Mesenchymal stem cell (in vitro differentiated cells and primary cell): Measurements from ENCODE around the gene HDAC11.

ENCODE experiments used
- DNase-seq: peaks from one replicate; pipeline ENCODE4 v3.0.0-alpha.2; 2013
- H2AFZ ChIP-seq: one replicate; pipeline ENCODE4 v1.6.1; 2013; ENCODE audit warnings: low read depth, mild to moderate bottlenecking, control low read depth, inconsistent platforms, low read length, moderate library complexity
- H2AK5ac ChIP-seq: 2 replicates; pipeline ENCODE4 v1.6.1; 2013; ENCODE audit warnings: low read length, moderate library complexity, mild to moderate bottlenecking, inconsistent platforms; ENCODE audit not compliant: severe bottlenecking
- H2BK120ac ChIP-seq: one replicate; pipeline ENCODE4 v1.6.1; 2013; ENCODE audit warnings: low read depth, mild to moderate bottlenecking, inconsistent platforms, low read length, moderate library complexity
- H2BK12ac ChIP-seq, 2 experiments: one replicate each; pipeline ENCODE4 v1.6.1; 2013; ENCODE audit warnings: inconsistent platforms in 2 of 2, low read length in 2 of 2, mild to moderate bottlenecking in 2 of 2, moderate library complexity in 2 of 2, control low read depth in 1 of 2
- H2BK15ac ChIP-seq: one replicate; pipeline ENCODE4 v1.6.1; 2013; ENCODE audit warnings: mild to moderate bottlenecking, low read depth, inconsistent platforms; ENCODE audit not compliant: poor library complexity, severe bottlenecking
- H2BK5ac ChIP-seq: 2 replicates; pipeline ENCODE4 v1.6.1; 2013; ENCODE audit warnings: low read depth, mild to moderate bottlenecking, low read length, control low read depth, inconsistent platforms; ENCODE audit not compliant: poor library complexity, severe bottlenecking
- H3K14ac ChIP-seq, 2 experiments: one replicate each; pipeline ENCODE4 v1.6.1; 2013; ENCODE audit warnings: inconsistent platforms in 2 of 2, low read length in 2 of 2, control low read depth in 1 of 2, mild to moderate bottlenecking in 1 of 2, moderate library complexity in 1 of 2
- H3K18ac ChIP-seq, 2 experiments: one replicate each; pipeline ENCODE4 v1.6.1; 2013; ENCODE audit warnings: inconsistent platforms in 2 of 2, low read length in 2 of 2, control low read depth in 1 of 2, low read depth in 1 of 2, mild to moderate bottlenecking in 1 of 2
- H3K23ac ChIP-seq, 2 experiments: one replicate each; pipeline ENCODE4 v1.6.1; 2013; ENCODE audit warnings: inconsistent platforms in 2 of 2, low read length in 2 of 2, mild to moderate bottlenecking in 2 of 2, moderate library complexity in 2 of 2, control low read depth in 1 of 2
- H3K27ac ChIP-seq: 2 replicates; pipeline ENCODE4 v1.5.1; 2013; ENCODE audit warnings: mild to moderate bottlenecking, moderate library complexity, low read length, control low read depth, inconsistent platforms; ENCODE audit not compliant: poor library complexity, severe bottlenecking
- H3K27me3 ChIP-seq, 2 experiments: 2 replicates each; pipeline versions ENCODE4 v1.6.1 to v1.7.0; 2013; ENCODE audit warnings: low read length in 2 of 2, mild to moderate bottlenecking in 2 of 2, moderate library complexity in 2 of 2, control low read depth in 1 of 2, inconsistent platforms in 1 of 2; ENCODE audit not compliant: control insufficient read depth in 1 of 2, insufficient read depth in 1 of 2
- H3K36me3 ChIP-seq, 2 experiments: 2 replicates each; pipeline versions ENCODE4 v1.6.1 to v1.7.0; 2013; ENCODE audit warnings: low read length in 2 of 2, control low read depth in 1 of 2, inconsistent platforms in 1 of 2, low read depth in 1 of 2, mild to moderate bottlenecking in 1 of 2; ENCODE audit not compliant: insufficient read depth in 2 of 2, control insufficient read depth in 1 of 2
- H3K4ac ChIP-seq, 2 experiments: one replicate each; pipeline ENCODE4 v1.6.1; 2013; ENCODE audit warnings: inconsistent platforms in 2 of 2, low read length in 2 of 2, mild to moderate bottlenecking in 2 of 2, moderate library complexity in 2 of 2, control low read depth in 1 of 2, low read depth in 1 of 2
- H3K4me1 ChIP-seq: 2 replicates; pipeline ENCODE4 v1.6.1; 2013; ENCODE audit warnings: low read depth, low read length, control low read depth; ENCODE audit not compliant: control insufficient read depth, insufficient read depth
- H3K4me2 ChIP-seq: 2 replicates; pipeline ENCODE4 v1.6.1; 2013; ENCODE audit warnings: low read length, mild to moderate bottlenecking, inconsistent platforms; ENCODE audit not compliant: poor library complexity, severe bottlenecking
- H3K4me3 ChIP-seq, 2 experiments: 2 replicates each; pipeline versions ENCODE4 v1.5.1 to v1.7.0; 2013; ENCODE audit warnings: low read length in 2 of 2, mild to moderate bottlenecking in 2 of 2, control low read depth in 1 of 2, low read depth in 1 of 2; ENCODE audit not compliant: insufficient read depth in 1 of 2
- H3K79me1 ChIP-seq: replicated peaks from 2 replicates; pipeline ENCODE4 v1.6.1; 2013; ENCODE audit warnings: mild to moderate bottlenecking, control low read depth, low read length, inconsistent platforms; ENCODE audit not compliant: poor library complexity, severe bottlenecking
- H3K9ac ChIP-seq: 2 replicates; pipeline ENCODE4 v1.7.0; 2013; ENCODE audit warnings: mild to moderate bottlenecking, low read length, moderate library complexity
- H3K9me3 ChIP-seq: 2 replicates; pipeline ENCODE4 v1.7.0; 2013; ENCODE audit warnings: mild to moderate bottlenecking, low read length; ENCODE audit not compliant: control insufficient read depth
- H4K8ac ChIP-seq: one replicate; pipeline ENCODE4 v1.6.1; 2013; ENCODE audit warnings: inconsistent platforms, mild to moderate bottlenecking, low read length, moderate library complexity
- H4K91ac ChIP-seq: one replicate; pipeline ENCODE4 v1.6.1; 2013; ENCODE audit warnings: mild to moderate bottlenecking, low read length, inconsistent platforms
- WGBS: methylation state at CpG from one replicate; pipeline ENCODE4 v1.1.7; 2013; ENCODE audit warnings: mixed read lengths; 5-methylcytosine and 5-hydroxymethylcytosine counted together

Gene HDAC11

GRCh38 chr3:13507570-13508339 lies 27.6 kb downstream of the HDAC11 start:
- peaks cover 0 to 4% of the 10 kb centered on the region in 2 experiments for H3K27me3 ChIP-seq

GRCh38 chr3:13508496-13508895 lies 28.4 kb downstream of the HDAC11 start:
- Histone ChIP-seq H3K9ac (no peak overlapping the region), H2AK5ac (no peak overlapping the region), H3K79me1 (no peaks in the 10 kb centered on the region), H3K27me3 (peaks cover 0 to 11% of the 10 kb centered on the region in 2 experiments), H3K4me1 (peaks cover 29% of the 10 kb centered on the region), H3K9me3 (no peaks in the 10 kb centered on the region), H3K23ac (no peak overlapping the region), H2BK15ac (no peak overlapping the region), H3K27ac (no peak overlapping the region), H3K36me3 (peaks cover 0 to 3% of the 10 kb centered on the region in 2 experiments), H2BK12ac (no peak overlapping the region), H2BK5ac (no peak overlapping the region), H3K4ac (no peak overlapping the region), H3K18ac (no peak overlapping the region), H2AFZ (no peak overlapping the region), H4K91ac (peak overlapping the region; percentile 19), H2BK120ac (no peak overlapping the region), H3K4me3 (no peak overlapping the region), H4K8ac (no peak overlapping the region), H3K14ac (no peak overlapping the region), H3K4me2 (no peak overlapping the region)
- DNase-seq: no peak
- 92% methylated on average over 8 of the region's 8 CpGs for WGBS

More at GRCh38 chr3:13507570-13508339, 27.6 kb downstream of the HDAC11 start:
- H2BK5ac ChIP-seq: no peak overlapping the region
- H3K79me1 ChIP-seq: no peaks in the 10 kb centered on the region
- H3K9ac ChIP-seq: no peak overlapping the region
- no peak overlapping the region for H2BK120ac ChIP-seq
- peak overlapping the region; percentile 22 for H4K8ac ChIP-seq
- no peaks in the 10 kb centered on the region for H3K9me3 ChIP-seq
- no peak overlapping the region for H3K4me2 ChIP-seq
- WGBS: 62% methylated on average over 19 of the region's 20 CpGs
- H3K27ac ChIP-seq: no peak overlapping the region
- H2BK12ac ChIP-seq: peak overlapping the region in 1 of 2 experiments; percentile 30
- peak; percentile 24 for DNase-seq
- peaks cover 2 to 5% of the 10 kb centered on the region in 2 experiments for H3K36me3 ChIP-seq
- H3K18ac ChIP-seq: peak overlapping the region in 1 of 2 experiments; percentile 9
- H2BK15ac ChIP-seq: no peak overlapping the region
- H3K4ac ChIP-seq: no peak overlapping the region
- peaks cover 27% of the 10 kb centered on the region for H3K4me1 ChIP-seq
- no peak overlapping the region for H3K23ac ChIP-seq
- peak overlapping the region in 1 of 2 experiments; percentile 59 for H3K14ac ChIP-seq
- peak overlapping the region; percentile 66 for H4K91ac ChIP-seq
- H2AFZ ChIP-seq: no peak overlapping the region
- H3K4me3 ChIP-seq: no peak overlapping the region
- no peak overlapping the region for H2AK5ac ChIP-seq

GRCh38 chr3:13509059-13509815 lies 29.1 kb downstream of the HDAC11 start:
- H3K4me2 ChIP-seq: no peak overlapping the region
- 93% methylated on average over 14 of the region's 15 CpGs for WGBS
- no peak overlapping the region for H2BK5ac ChIP-seq

GRCh38 chr3:13509816-13510192 lies 29.7 kb downstream of the HDAC11 start:
- Histone ChIP-seq H3K27me3 (peaks cover 0 to 24% of the 10 kb centered on the region in 2 experiments), H2BK12ac (no peak overlapping the region), H3K9ac (no peak overlapping the region), H4K91ac (no peak overlapping the region), H2BK120ac (no peak overlapping the region), H3K4me1 (peaks cover 21% of the 10 kb centered on the region), H3K18ac (no peak overlapping the region), H3K79me1 (no peaks in the 10 kb centered on the region), H3K4ac (no peak overlapping the region), H3K4me2 (no peak overlapping the region), H3K36me3 (peaks cover 0 to 8% of the 10 kb centered on the region in 2 experiments), H4K8ac (no peak overlapping the region), H2AFZ (no peak overlapping the region), H3K4me3 (no peak overlapping the region), H3K23ac (no peak overlapping the region), H3K14ac (no peak overlapping the region), H3K9me3 (no peaks in the 10 kb centered on the region), H2BK5ac (no peak overlapping the region), H2BK15ac (no peak overlapping the region), H3K27ac (no peak overlapping the region), H2AK5ac (no peak overlapping the region)
- 90% methylated on average over 8 of the region's 8 CpGs for WGBS
- no peak for DNase-seq

More at GRCh38 chr3:13509059-13509815, 29.1 kb downstream of the HDAC11 start:
- no peak for DNase-seq
- H4K8ac ChIP-seq: no peak overlapping the region
- no peak overlapping the region for H2BK120ac ChIP-seq
- H3K4me3 ChIP-seq: no peak overlapping the region
- no peak overlapping the region for H2AFZ ChIP-seq
- H3K18ac ChIP-seq: no peak overlapping the region
- no peak overlapping the region for H3K4ac ChIP-seq
- H3K36me3 ChIP-seq: peaks cover 0 to 8% of the 10 kb centered on the region in 2 experiments
- no peaks in the 10 kb centered on the region for H3K9me3 ChIP-seq
- H3K79me1 ChIP-seq: no peaks in the 10 kb centered on the region
- no peak overlapping the region for H3K14ac ChIP-seq
- no peak overlapping the region for H2BK12ac ChIP-seq
- H3K27ac ChIP-seq: no peak overlapping the region
- peaks cover 27% of the 10 kb centered on the region for H3K4me1 ChIP-seq
- no peak overlapping the region for H3K23ac ChIP-seq
- H2BK15ac ChIP-seq: peak overlapping the region; percentile 33
- H3K27me3 ChIP-seq: peaks cover 0 to 18% of the 10 kb centered on the region in 2 experiments
- H3K9ac ChIP-seq: no peak overlapping the region
- H2AK5ac ChIP-seq: no peak overlapping the region
- H4K91ac ChIP-seq: no peak overlapping the region
